ENCODE measurements around the gene MPRIP. TPM values are rescaled to one million over a fixed set of nuclear protein-coding genes. Genes with fewer than 3 reads are reported as not detected.

Gene MPRIP
- total RNA-seq, 1 donor from 2014 or later: 102 TPM

DNA sequence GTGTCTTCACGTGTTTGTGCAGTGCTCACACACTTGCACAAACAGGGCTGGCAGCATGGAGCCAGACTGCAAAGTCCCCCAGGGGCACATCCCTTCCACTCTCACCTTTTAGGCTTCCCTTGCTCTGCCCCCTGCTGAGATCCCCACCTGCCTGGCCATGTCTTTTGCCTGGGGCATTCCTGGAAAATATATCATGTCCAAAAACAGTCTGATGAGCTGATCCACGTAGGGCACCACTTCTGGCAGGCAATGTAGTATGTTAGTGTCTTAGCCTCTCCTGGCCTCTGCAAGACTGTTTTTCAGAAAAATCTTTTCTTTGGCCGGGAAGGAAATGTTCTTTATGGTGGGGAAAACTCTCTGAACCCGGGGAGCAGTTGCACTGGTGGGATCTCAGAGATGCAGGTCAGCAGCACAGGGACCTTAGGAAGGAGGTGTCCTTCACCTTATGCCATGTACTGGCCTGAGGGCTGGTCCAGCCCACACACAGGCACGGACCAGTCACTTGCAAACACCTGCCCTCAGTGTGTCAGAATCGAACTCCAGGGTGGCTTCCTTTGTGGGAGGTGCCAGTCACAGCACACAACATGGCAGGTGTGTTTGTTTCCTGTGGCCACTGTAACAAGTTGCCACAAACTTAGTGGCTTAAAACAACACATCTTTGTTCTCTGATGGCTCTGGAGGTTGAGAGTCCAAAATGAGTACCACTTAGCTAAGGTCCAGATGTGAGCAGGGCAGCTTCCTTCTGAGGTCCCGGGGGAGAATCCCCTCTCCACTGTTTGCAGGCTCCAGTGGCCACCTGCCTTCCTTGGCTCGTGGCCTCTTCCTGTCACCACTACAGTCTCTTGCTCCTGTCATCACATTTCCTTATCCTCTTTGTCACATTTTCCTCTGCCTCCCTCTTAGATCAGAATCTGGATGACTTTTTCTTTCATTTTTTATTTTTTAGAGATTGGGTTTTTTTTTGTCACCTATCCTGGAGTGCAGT lies 46.6 kb downstream of the MPRIP start:
- no peak overlapping the region for H3K4me3 ChIP-seq (ENCODE audit: low read depth, low read length)
- no peak for DNase-seq (ENCODE audit: low read depth)
- TF ChIP-seq, protein P1, sequence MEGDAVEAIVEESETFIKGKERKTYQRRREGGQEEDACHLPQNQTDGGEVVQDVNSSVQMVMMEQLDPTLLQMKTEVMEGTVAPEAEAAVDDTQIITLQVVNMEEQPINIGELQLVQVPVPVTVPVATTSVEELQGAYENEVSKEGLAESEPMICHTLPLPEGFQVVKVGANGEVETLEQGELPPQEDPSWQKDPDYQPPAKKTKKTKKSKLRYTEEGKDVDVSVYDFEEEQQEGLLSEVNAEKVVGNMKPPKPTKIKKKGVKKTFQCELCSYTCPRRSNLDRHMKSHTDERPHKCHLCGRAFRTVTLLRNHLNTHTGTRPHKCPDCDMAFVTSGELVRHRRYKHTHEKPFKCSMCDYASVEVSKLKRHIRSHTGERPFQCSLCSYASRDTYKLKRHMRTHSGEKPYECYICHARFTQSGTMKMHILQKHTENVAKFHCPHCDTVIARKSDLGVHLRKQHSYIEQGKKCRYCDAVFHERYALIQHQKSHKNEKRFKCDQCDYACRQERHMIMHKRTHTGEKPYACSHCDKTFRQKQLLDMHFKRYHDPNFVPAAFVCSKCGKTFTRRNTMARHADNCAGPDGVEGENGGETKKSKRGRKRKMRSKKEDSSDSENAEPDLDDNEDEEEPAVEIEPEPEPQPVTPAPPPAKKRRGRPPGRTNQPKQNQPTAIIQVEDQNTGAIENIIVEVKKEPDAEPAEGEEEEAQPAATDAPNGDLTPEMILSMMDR (conservative IDR thresholded peaks at IDR 0.05; ENCODE audit: low read depth, low read length): no peak

DNA sequence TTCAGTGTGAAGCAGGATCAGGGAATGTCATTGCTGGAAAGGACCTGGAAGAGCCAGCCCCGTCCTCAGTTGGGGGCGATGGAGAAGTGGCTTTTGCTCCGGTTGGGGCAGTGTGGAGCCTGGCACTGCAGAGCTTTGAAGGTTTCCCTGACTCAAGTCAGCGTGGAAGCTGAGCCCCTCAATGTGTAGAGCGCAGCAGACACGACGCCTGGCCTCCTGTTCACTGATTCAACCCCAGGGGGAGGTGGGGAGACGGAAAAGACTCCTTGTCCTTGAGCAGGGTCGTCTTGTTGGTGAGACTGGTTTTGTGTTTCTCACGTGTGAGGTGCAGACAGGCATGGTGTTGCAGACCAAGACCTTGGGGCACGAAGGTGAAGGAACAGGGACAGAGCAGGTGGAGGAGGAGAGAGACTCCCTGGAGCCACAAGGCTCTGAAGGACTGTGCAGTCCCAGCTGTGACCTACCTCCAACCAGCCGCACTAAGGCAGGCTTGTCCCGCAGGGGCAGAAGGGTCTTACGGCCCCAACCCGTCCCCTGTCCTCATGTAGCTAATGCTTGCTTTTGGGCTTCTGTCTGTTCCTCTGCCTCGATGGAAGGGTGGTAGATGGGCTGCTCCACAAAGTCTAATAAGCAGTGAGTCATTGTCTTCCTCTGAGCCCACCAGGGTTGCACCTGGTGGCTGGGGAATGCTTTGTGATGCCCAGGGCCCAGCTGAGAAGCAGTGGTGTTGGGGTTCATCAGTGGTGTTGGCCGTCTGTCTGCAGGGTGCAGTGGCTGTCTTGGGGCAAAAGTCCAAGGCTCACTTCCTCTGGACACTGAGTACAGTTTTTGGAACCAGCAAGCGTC lies 47.8 kb downstream of the MPRIP start:
- TF ChIP-seq, protein P1 (conservative IDR thresholded peaks at IDR 0.05; ENCODE audit: low read depth, low read length): no peak
- no peak for DNase-seq (ENCODE audit: low read depth)
- H3K4me3 ChIP-seq (ENCODE audit: low read depth, low read length): no peak overlapping the region

DNA sequence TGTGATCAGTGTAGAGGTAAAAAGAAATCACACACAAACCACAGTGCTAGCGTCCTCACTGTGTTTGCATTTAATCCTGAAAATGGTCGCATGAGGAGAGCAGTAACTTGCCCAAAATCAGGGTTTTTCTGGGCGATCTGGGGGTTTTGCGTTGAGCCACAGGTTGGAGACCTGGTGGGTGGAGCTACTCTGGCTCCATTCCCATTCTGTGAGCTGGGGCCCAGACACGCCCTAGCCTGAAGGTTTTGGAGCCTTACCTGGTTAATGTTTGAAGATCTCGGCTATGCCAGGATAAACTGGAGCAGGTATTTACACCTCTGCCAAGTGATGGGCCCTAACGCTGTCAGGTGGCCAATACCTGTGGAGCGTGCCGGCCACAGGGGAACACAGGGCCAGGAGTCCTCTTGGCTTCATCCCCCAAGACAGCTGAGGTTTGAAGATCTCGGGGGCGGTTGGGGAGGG lies 48.4 kb downstream of the MPRIP start:
- H3K4me3 ChIP-seq (ENCODE audit: low read depth, low read length): no peak overlapping the region
- TF ChIP-seq, protein P1 (conservative IDR thresholded peaks at IDR 0.05; ENCODE audit: low read depth, low read length): no peak
- no peak for DNase-seq (ENCODE audit: low read depth)

DNA sequence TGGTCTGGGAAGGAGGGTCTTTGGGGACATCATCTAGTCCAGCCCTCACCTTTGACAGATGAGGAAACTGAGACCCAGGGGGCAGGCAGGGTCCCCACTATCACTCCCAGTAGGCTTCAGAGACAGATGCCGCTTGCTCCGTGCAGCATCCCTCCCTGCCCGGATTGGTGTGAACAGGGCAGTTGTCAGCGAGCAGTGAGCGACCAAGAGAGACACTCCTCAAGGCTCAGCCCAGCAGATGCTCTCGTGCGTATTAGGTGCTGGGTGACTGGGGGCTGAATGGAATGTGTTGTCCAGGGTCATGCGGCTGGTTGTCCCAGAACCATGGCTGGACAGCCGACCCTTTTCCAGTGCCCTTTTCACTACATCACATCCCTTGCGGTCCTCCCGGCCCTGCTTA lies 49.0 kb downstream of the MPRIP start:
- TF ChIP-seq, protein P1 (conservative IDR thresholded peaks at IDR 0.05; ENCODE audit: low read depth, low read length): no peak
- no peak overlapping the region for H3K4me3 ChIP-seq (ENCODE audit: low read depth, low read length)
- DNase-seq (ENCODE audit: low read depth): no peak

DNA sequence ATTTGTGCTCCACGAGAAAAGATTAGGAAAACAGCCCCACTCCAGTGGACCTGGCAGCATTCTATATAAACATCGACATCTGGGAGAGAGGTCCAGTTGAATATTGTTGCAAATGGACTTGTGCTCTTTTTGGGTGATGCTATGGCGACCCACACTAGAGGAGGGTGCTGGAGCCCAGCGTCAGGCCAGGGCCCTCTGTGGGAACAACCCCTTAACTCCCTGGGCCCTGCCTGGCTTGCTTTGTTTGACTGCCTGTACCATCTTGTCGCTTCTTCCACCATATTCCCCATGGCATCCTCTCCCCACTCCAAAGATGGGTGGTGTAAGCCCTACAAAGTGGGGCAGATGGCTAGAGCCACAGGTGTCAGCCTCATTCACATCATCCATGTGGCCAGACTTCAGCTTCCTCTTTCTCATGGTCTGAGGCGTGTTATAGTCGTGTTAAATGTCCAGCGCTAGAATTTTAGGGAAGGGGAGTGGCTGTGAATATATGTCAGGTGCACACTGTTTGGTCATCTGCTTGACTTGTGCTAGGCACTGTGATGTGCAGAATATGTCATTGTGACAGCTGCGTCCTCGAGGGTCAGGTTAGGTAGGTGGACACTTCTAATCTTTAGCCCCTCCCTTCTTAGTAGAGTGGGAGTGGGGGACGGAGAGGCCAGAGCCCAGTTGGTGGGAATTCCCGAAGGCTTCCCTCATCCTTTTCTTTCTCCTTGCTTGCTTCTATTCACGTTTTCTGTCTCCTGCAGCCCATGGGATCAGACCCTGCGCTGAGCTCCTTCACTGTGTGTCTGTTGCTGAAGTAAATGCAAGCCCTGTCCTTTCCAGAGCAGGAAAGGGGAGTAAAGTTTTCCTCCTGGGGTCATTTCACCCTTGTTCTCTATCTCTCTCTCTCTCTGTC lies 49.8 kb downstream of the MPRIP start:
- DNase-seq (ENCODE audit: low read depth): no peak
- H3K4me3 ChIP-seq (ENCODE audit: low read depth, low read length): no peak overlapping the region
- TF ChIP-seq, protein P1 (conservative IDR thresholded peaks at IDR 0.05; ENCODE audit: low read depth, low read length): no peak

DNA sequence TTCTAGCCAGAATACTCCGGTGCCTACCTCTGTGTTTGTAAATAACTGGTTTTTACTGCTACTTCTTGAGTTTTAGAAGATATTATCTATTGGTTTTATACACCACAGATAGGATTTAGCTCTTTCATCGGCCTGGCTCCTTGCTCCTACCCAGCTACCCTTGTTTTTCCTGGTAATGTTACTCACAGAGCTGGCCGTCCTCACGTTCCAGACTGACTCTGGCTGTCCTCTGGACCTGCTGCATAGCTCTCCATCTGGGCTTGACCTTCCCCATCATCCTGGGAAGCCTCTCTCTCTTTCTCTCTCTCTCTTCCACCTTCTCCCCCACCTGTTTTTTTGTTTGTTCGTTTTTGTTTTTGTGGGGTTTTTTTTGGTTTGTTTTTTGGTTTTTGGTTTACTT lies 51.5 kb downstream of the MPRIP start:
- no peak for DNase-seq (ENCODE audit: low read depth)
- no peak overlapping the region for H3K4me3 ChIP-seq (ENCODE audit: low read depth, low read length)
- TF ChIP-seq, protein P1 (conservative IDR thresholded peaks at IDR 0.05; ENCODE audit: low read depth, low read length): no peak

All from epithelial cell of proximal tubule (primary cell).